Activated CD4-positive, alpha-beta T cell treated with anti-CD3 and anti-CD28 coated beads, Interleukin-2, Interleukin-4, amounts not matched to agents 100 ng/mL and 50 ng/mL, durations not matched to agents 16 hours and 8 hours (primary cell): ENCODE data around the gene SLC7A6.

Experiments
- DNase-seq: peaks from one replicate; pipeline ENCODE4 v3.0.0-alpha.2; 2020; ENCODE audit warnings: low spot score

Gene SLC7A6

GRCh38 chr16:68306633-68307032, 42.3 kb downstream of the SLC7A6 start:
- DNase-seq = no peak

GRCh38 chr16:68309799-68310198, 45.5 kb downstream of the SLC7A6 start:
- peak; percentile 35 for DNase-seq

- no peak for DNase-seq
These were observed 46.1 kb downstream of the SLC7A6 start for GRCh38 chr16:68310437-68310773.

GRCh38 chr16:68310774-68311511, 46.6 kb downstream of the SLC7A6 start, which contains the start of the genes PRMT7 and SLC7A6OS:
Gene PRMT7, plus strand, starts transcription at chr16:68311019. Its CDS starts 4,961 bp downstream, at chr16:68315980.
Gene SLC7A6OS, minus strand, starts transcription at chr16:68310946. Its CDS starts 20 bp downstream, at chr16:68310926.
- DNase-seq = peak; percentile 94

GRCh38 chr16:68313116-68313515, 48.8 kb downstream of the SLC7A6 start:
- no peak for DNase-seq

GRCh38 chr16:68319185-68319908, 55.0 kb downstream of the SLC7A6 start:
- DNase-seq = peak; percentile 45

GRCh38 chr16:68324336-68324735, 60.0 kb downstream of the SLC7A6 start:
- DNase-seq = no peak

GRCh38 chr16:68324780-68325357, 60.5 kb downstream of the SLC7A6 start:
- no peak for DNase-seq

GRCh38 chr16:68328151-68328859, 64.0 kb downstream of the SLC7A6 start:
- DNase-seq = peak; percentile 80

GRCh38 chr16:68328860-68329390, 64.6 kb downstream of the SLC7A6 start:
- no peak for DNase-seq

- DNase-seq = no peak
These were observed 67.6 kb downstream of the SLC7A6 start for GRCh38 chr16:68331879-68332410.

GRCh38 chr16:68332411-68333121, 68.2 kb downstream of the SLC7A6 start:
- DNase-seq = no peak

- no peak for DNase-seq
These were observed 70.8 kb downstream of the SLC7A6 start for GRCh38 chr16:68335175-68335574.

GRCh38 chr16:68338326-68339119, 74.2 kb downstream of the SLC7A6 start:
- DNase-seq = no peak

GRCh38 chr16:68339214-68339613, 74.9 kb downstream of the SLC7A6 start:
- DNase-seq = no peak

GRCh38 chr16:68342620-68343019, 78.3 kb downstream of the SLC7A6 start:
- no peak for DNase-seq

- DNase-seq = no peak
These were observed 78.8 kb downstream of the SLC7A6 start for GRCh38 chr16:68343137-68343536.

- no peak for DNase-seq
These were observed 79.9 kb downstream of the SLC7A6 start for GRCh38 chr16:68344252-68344651.

GRCh38 chr16:68345351-68345810, 81.1 kb downstream of the SLC7A6 start:
- no peak for DNase-seq

- DNase-seq = no peak
These were observed 81.8 kb downstream of the SLC7A6 start for GRCh38 chr16:68345958-68346635.
